A549 (cell line): ENCODE data around the gene RNF6. TPM values are rescaled to one million over a fixed set of nuclear protein-coding genes. Genes with fewer than 3 reads are reported as not detected.

Experiments used
- ATAC-seq, 2 experiments: fragments of 200-7000 bp in 1 of 2; fragments of >200 bp in 1 of 2; cut with Nextera tagmentation in 1 of 2; cut with Tn5 transposase in 1 of 2; 3 replicates each; pipeline versions ENCODE4 v1.8.0 to v1.9.1; 2018 to 2020; ENCODE audit warnings: mild to moderate bottlenecking in 1 of 2, moderate library complexity in 1 of 2
- CTCF ChIA-PET: fragments of 300-600 bp; sonication (Branson Sonifier 250); formaldehyde crosslinking; extraction: SDS; loops from one replicate; lab custom pipeline; 2021; ENCODE audit warnings: antibody characterized with exemption, inconsistent platforms; lab: Yijun Ruan, JAX
- POLR2A ChIA-PET: fragments of 350-600 bp; formaldehyde crosslinking; extraction: SDS; loops from one replicate; lab custom pipeline; 2021; ENCODE audit warnings: antibody characterized with exemption, inconsistent platforms; lab: Yijun Ruan, JAX
- DNase-seq, 2 experiments: peaks; one replicate each; pipeline versions ENCODE4 v3.0.0 to v3.0.0-alpha.2; 2011 to 2016; ENCODE audit warnings: low read depth in 1 of 2, low spot score in 1 of 2
- FAIRE-seq: peaks from 2 replicates; lab custom pipeline; 2011; peaks lifted over from hg19 to GRCh38; lab: Jason Lieb, UNC
- H3K27ac ChIP-seq, 2 experiments: fragments of >200 bp; sonication (Bioruptor Twin); formaldehyde crosslinking; 3 replicates each; pipeline ENCODE4 v1.5.1; 2016 to 2017
- H3K4me1 ChIP-seq: fragments of >200 bp; sonication (Bioruptor Twin); formaldehyde crosslinking; 3 replicates; pipeline ENCODE4 v1.6.1; 2016
- H3K4me2 ChIP-seq: fragments of >200 bp; sonication (Bioruptor Twin); formaldehyde crosslinking; 3 replicates; pipeline ENCODE4 v1.6.1; 2016
- H3K4me3 ChIP-seq: fragments of >200 bp; sonication (Bioruptor Twin); formaldehyde crosslinking; 3 replicates; pipeline ENCODE4 v1.5.1; 2016
- H3K9me3 ChIP-seq: fragments of >200 bp; sonication (Bioruptor Twin); formaldehyde crosslinking; 3 replicates; pipeline ENCODE4 v1.6.1; 2016
- CBX8 ChIP-seq: fragments of 200-600 bp; sonication (generic); IDR thresholded peaks from 2 replicates; pipeline ENCODE4 v1.6.1; 2016
- EHMT2 ChIP-seq: fragments of 200-600 bp; sonication (generic); IDR thresholded peaks from 2 replicates; pipeline ENCODE4 v1.6.1; 2016; ENCODE audit warnings: antibody characterized with exemption, low read depth, mild to moderate bottlenecking, moderate library complexity
- FOSB ChIP-seq: fragments of 250-450 bp; sonication (Bioruptor Pico); IDR thresholded peaks from 2 replicates; pipeline ENCODE4 v1.5.0; 2020; ENCODE audit warnings: mild to moderate bottlenecking, moderate library complexity
- FOSL2 ChIP-seq, 2 experiments: fragments of 450-650 bp in 1 of 2; fragments of >200 bp in 1 of 2; sonication (Bioruptor Twin) in 1 of 2; formaldehyde crosslinking; IDR thresholded peaks; 2 replicates each; pipeline versions ENCODE4 v1.5.0 to v1.6.1; 2016 to 2020; ENCODE audit warnings: mild to moderate bottlenecking in 1 of 2, moderate library complexity in 1 of 2
- HEYL ChIP-seq: fragments of 250-450 bp; sonication (Bioruptor Pico); IDR thresholded peaks from 2 replicates; pipeline ENCODE4 v1.8.0; 2021; ENCODE audit warnings: mild to moderate bottlenecking, moderate library complexity
- HOXB13 ChIP-seq: fragments of 250-450 bp; sonication (Bioruptor Pico); IDR thresholded peaks from 2 replicates; pipeline ENCODE4 v1.5.0; 2020; ENCODE audit warnings: low read depth, mild to moderate bottlenecking, moderate library complexity
- JUNB ChIP-seq: fragments of >200 bp; sonication (Bioruptor Twin); formaldehyde crosslinking; IDR thresholded peaks from 2 replicates; pipeline ENCODE4 v1.6.1; 2016
- KDM5A ChIP-seq: fragments of 200-600 bp; sonication (generic); IDR thresholded peaks from 2 replicates; pipeline ENCODE4 v1.6.1; 2016; ENCODE audit warnings: antibody characterized with exemption, mild to moderate bottlenecking
- MAFK ChIP-seq: fragments of 450-650 bp; IDR thresholded peaks from 2 replicates; pipeline ENCODE4 v1.6.1; 2014; ENCODE audit not compliant: partially characterized antibody
- POLR2A ChIP-seq: IDR thresholded peaks from 2 replicates; pipeline ENCODE4 v1.6.1; 2012; ENCODE audit warnings: mild to moderate bottlenecking, low read length
- POLR2AphosphoS2 ChIP-seq: conservative IDR thresholded peaks from 2 replicates; pipeline ENCODE4 v1.6.1; 2012; ENCODE audit warnings: low read length, improper control_type of control experiment, inconsistent platforms
- RFX5 ChIP-seq: fragments of 450-650 bp; IDR thresholded peaks from 2 replicates; pipeline ENCODE4 v1.7.1; 2014; ENCODE audit warnings: antibody characterized with exemption, mild to moderate bottlenecking, moderate library complexity
- RNF2 ChIP-seq: fragments of 200-600 bp; sonication (generic); IDR thresholded peaks from 2 replicates; pipeline ENCODE4 v1.6.1; 2016; ENCODE audit warnings: low read depth, mild to moderate bottlenecking, antibody characterized with exemption, moderate library complexity, borderline replicate concordance
- TFCP2L1 ChIP-seq: fragments of 250-450 bp; sonication (Bioruptor Pico); IDR thresholded peaks from 2 replicates; pipeline ENCODE4 v1.5.0; 2021; ENCODE audit warnings: mild to moderate bottlenecking
- ZC3H11A ChIP-seq: fragments of 450-650 bp; IDR thresholded peaks from 2 replicates; pipeline ENCODE4 v1.6.1; 2014; ENCODE audit warnings: antibody characterized with exemption, mild to moderate bottlenecking
- WGBS: methylation state at CpG from one replicate; pipeline ENCODE4 v1.1.6; 2017; ENCODE audit errors: missing lambda C conversion rate; 5-methylcytosine and 5-hydroxymethylcytosine counted together
- polyA plus RNA-seq, 4 experiments: library from polyadenylated mRNA; depleted of rRNA in 3 of 4; stranded (reverse); fragments of >200 nt; fragmentation: RNase III in 1 of 4; extraction: RNeasy Plus Mini Kit Qiagen cat#74134 plus additional on column Dnase treatment in 1 of 4; gene quantifications; 2 replicates in 3 of 4; 3 replicates in 1 of 4; pipeline ENCODE4 v1.2.3, GENCODE V29; 2011 to 2017
- TF ChIP-seq, protein P1 (sequence below): IDR thresholded peaks from 2 replicates; pipeline ENCODE4 v1.6.1; 2012; ENCODE audit warnings: low read depth, borderline replicate concordance

The RNF6 gene
- polyA plus RNA-seq, 2 of the 4 experiments (the other 2 are of a cell fraction), result 33.7 to 55.3 TPM

DNA sequence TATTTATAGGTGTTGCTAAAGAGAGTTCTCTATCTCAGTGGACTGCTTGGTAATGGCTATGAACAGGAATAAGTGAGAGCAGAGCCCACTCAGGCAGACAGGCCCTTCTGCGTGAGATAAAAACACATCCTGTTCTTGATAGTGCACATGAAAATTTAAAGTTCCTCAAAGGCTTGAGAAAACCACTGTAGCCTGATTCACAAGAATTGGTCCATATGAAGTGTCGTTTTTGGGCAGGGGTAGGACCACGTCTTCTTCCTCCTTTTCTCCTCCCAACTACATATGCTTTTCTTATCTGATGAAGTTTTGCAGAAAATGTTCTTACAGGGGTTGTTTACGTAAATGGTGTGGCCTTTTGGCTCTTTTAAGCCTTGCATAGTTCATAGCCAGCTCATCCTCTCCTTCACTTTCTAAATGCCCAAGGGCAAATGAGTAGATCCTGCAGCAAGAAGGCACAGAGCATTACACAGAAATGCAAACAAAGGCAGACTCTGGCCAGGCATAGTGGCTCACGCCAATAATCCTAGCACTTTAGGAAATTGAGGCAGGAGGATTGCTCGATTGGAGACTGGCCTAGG is 53.8 kb downstream of the RNF6 start:
- H3K4me3 ChIP-seq, result no peak overlapping the region
- WGBS, result 33% methylated on average over 6 of the region's 6 CpGs
- no peak overlapping the region for H3K27ac ChIP-seq
- ATAC-seq (no peak), FAIRE-seq (no peak), DNase-seq (no peak)
- H3K4me2 ChIP-seq, result no peak overlapping the region
- no peak for TF ChIP-seq HOXB13 (CRISPR knock-in tag)
- no peak for TF ChIP-seq POLR2AphosphoS2
- no peak for TF ChIP-seq TFCP2L1 (CRISPR knock-in tag)
- TF ChIP-seq RNF2, result no peak
- TF ChIP-seq HEYL (CRISPR knock-in tag), result no peak
- no peak for TF ChIP-seq EHMT2
- TF ChIP-seq JUNB, result no peak
- no peak for TF ChIP-seq ZC3H11A
- TF ChIP-seq KDM5A, result no peak
- TF ChIP-seq, protein P1, sequence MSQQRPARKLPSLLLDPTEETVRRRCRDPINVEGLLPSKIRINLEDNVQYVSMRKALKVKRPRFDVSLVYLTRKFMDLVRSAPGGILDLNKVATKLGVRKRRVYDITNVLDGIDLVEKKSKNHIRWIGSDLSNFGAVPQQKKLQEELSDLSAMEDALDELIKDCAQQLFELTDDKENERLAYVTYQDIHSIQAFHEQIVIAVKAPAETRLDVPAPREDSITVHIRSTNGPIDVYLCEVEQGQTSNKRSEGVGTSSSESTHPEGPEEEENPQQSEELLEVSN, result no peak
- no peak for TF ChIP-seq RFX5
- TF ChIP-seq FOSL2 (IDR thresholded peaks at IDR 0.05), result no peak
- no peak for TF ChIP-seq FOSL2 (CRISPR knock-in tag; IDR thresholded peaks at IDR 0.05)
- TF ChIP-seq MAFK, result no peak
- no peak for TF ChIP-seq FOSB (CRISPR knock-in tag)
- CTCF ChIA-PET, result no interaction called here
- H3K4me1 ChIP-seq, result no peaks in the 10 kb centered on the region
- POLR2A ChIA-PET, result no interaction called here
- H3K9me3 ChIP-seq, result no peaks in the 10 kb centered on the region

DNA sequence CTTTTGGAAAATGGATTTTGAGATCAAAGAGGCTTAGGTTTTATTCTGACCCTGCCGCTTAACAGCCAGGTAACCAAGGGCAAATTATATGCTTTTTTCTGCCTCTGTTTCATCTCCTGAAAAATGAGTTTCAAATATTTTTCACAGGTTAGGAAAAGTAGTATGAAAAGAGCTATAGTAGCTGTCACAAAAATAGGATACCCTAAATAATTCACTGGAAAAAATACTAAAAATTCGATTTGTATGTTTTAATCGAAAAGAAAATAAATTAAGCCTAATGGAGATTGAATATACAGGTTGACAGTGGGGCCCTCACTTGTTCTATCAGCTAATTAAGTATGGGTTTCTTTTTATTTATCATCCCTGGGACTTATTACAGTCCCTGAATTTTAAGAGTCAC is 58.3 kb downstream of the RNF6 start:
- ATAC-seq, result no peak
- TF ChIP-seq CBX8 (0 out of 2 replicates have a peak, but pooled peaks have one; percentile 41), RNF2 (peak; percentile 89; the same call in 1 of the 2 replicates), POLR2A (no peak)
- ChIA-PET POLR2A (no interaction called here), CTCF (no interaction called here)
- no peak for FAIRE-seq
- Histone ChIP-seq H3K4me2 (no peak overlapping the region), H3K4me1 (no peaks in the 10 kb centered on the region), H3K9me3 (no peaks in the 10 kb centered on the region), H3K4me3 (no peak overlapping the region), H3K27ac (no peak overlapping the region)
- 31% methylated on average over 3 of the region's 3 CpGs for WGBS
- DNase-seq, result no peak

Other genes starting within 250 kb of the RNF6 start
- gene SHISA2, start 170.3 kb downstream of the RNF6 start, polyA plus RNA-seq (2011; rRNA removed), result not detected in 2 replicates
- not detected in 3 replicates for gene SHISA2, start 170.3 kb downstream of the RNF6 start, polyA plus RNA-seq (2017; fragmentation: RNase III; extraction: RNeasy Plus Mini Kit Qiagen cat#74134 plus additional on column Dnase treatment)
- 19.1 and 20.9 TPM in 2 replicates for gene CDK8, start 31.8 kb upstream of the RNF6 start, polyA plus RNA-seq (2011; rRNA removed)
- 9.1 to 9.9 TPM (median 9.9 TPM) in 3 replicates for gene CDK8, start 31.8 kb upstream of the RNF6 start, polyA plus RNA-seq (2017; fragmentation: RNase III; extraction: RNeasy Plus Mini Kit Qiagen cat#74134 plus additional on column Dnase treatment)